Measurements from ENCODE around the gene TBC1D2B. TPM values are rescaled to one million over a fixed set of nuclear protein-coding genes. Genes with fewer than 3 reads are reported as not detected.

Gene TBC1D2B
- total RNA-seq, 2 donors from 2014 or later: 35.6 to 42.3 TPM

DNA sequence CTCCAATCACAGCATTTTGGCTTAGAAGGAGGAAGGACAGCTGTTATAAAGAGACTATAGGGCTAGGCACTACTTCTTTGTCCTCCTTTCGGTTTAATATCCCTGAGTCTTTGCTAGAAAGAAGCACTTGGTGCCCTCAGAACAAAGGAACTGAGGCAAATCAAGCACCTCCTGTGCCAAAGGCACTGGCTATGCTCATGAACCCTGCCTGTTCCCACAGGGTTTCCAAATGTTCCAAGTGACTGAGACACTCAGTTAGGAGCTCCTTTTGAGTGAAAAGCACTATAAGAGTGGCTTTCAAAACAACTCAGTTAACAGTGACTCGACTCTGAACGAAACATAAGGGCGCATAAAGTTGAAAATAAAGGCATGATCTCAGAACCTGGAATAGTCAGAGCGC, 25.0 kb downstream of the TBC1D2B start:
- 81 to 84% methylated on average over 5 of the region's 5 CpGs for WGBS, 2 donors
- DNase-seq (no peak), ATAC-seq (no peak)
- no peaks in the 10 kb centered on the region for H3K27me3 ChIP-seq
- intact Hi-C loops (cut with DNase I): no loop called here
- peaks cover 0 to 2% of the 10 kb centered on the region in 2 donors for H3K36me3 ChIP-seq (replicated peaks in 1 of 2; ENCODE audit: insufficient read depth in 1 of 2, low read depth in 2 of 2)
- H3K27ac ChIP-seq: peak overlapping the region in 2 of 4 donors; percentile 0 to 35
- no peaks in the 10 kb centered on the region for H3K9me3 ChIP-seq
- TF ChIP-seq, protein P1, sequence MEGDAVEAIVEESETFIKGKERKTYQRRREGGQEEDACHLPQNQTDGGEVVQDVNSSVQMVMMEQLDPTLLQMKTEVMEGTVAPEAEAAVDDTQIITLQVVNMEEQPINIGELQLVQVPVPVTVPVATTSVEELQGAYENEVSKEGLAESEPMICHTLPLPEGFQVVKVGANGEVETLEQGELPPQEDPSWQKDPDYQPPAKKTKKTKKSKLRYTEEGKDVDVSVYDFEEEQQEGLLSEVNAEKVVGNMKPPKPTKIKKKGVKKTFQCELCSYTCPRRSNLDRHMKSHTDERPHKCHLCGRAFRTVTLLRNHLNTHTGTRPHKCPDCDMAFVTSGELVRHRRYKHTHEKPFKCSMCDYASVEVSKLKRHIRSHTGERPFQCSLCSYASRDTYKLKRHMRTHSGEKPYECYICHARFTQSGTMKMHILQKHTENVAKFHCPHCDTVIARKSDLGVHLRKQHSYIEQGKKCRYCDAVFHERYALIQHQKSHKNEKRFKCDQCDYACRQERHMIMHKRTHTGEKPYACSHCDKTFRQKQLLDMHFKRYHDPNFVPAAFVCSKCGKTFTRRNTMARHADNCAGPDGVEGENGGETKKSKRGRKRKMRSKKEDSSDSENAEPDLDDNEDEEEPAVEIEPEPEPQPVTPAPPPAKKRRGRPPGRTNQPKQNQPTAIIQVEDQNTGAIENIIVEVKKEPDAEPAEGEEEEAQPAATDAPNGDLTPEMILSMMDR (IDR thresholded peaks at IDR 0.05): no peak
- no peak for TF ChIP-seq POLR2A (IDR thresholded peaks at IDR 0.05)
- H3K4me1 ChIP-seq: peaks cover 70% of the 10 kb centered on the region
- H3K4me3 ChIP-seq: no peak overlapping the region

DNA sequence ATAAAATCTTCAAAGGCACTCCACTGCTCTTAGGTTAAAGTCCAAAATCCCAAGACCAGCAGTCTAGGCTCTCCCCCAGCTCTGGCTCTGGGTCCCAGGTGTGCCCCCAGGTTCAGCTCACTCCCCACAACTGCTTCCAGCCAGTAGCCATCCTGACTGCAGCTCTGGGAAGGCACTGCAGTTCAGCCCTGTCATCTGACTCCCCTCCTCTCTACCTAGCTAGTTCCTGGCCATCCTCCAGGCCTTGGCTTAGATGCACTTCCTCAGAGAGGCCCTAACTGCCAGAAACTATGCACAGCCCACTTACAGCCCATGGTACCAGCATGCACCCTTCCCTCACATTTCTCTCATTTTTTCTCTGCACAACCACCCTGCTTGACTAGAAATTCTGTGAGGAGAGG, 25.5 kb downstream of the TBC1D2B start:
- TF ChIP-seq, protein P1 (IDR thresholded peaks at IDR 0.05): no peak
- TF ChIP-seq POLR2A (IDR thresholded peaks at IDR 0.05): no peak
- peaks cover 70% of the 10 kb centered on the region for H3K4me1 ChIP-seq
- DNase-seq: peak; percentile 55 to 79 (median 70)
- H3K27ac ChIP-seq: peak overlapping the region in 2 of 4 donors; percentile 35 to 45
- no peak for ATAC-seq
- no peaks in the 10 kb centered on the region for H3K27me3 ChIP-seq
- peaks cover 0 to 2% of the 10 kb centered on the region in 2 donors for H3K36me3 ChIP-seq (replicated peaks in 1 of 2; ENCODE audit: insufficient read depth in 1 of 2, low read depth in 2 of 2)
- H3K4me3 ChIP-seq: no peak overlapping the region
- no peaks in the 10 kb centered on the region for H3K9me3 ChIP-seq
- intact Hi-C loops (cut with DNase I): no loop called here

DNA sequence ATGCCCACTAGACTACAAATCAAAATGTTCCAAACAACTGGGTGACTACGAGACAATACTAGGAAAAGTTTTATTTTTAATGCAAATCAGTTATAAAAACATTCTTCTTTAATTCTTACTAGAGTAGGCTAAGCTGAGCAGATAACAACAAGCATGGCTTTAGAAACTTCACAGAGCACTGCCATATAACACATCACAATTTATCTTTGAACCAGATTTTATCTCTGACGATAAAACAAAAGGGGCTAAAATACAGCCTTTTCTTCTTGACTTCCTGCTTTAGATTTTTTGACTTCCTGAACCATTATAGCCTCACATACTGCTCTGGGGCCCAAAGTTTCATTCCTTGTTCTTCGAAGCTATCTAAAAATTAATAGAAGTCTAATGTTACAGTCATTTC, 25.9 kb downstream of the TBC1D2B start:
- no peak for ATAC-seq
- H3K27me3 ChIP-seq: no peaks in the 10 kb centered on the region
- H3K36me3 ChIP-seq (replicated peaks in 1 of 2; ENCODE audit: insufficient read depth in 1 of 2, low read depth in 2 of 2): peaks cover 0 to 2% of the 10 kb centered on the region in 2 donors
- H3K4me1 ChIP-seq: peaks cover 70% of the 10 kb centered on the region
- TF ChIP-seq POLR2A (IDR thresholded peaks at IDR 0.05): no peak
- TF ChIP-seq, protein P1 (IDR thresholded peaks at IDR 0.05): no peak
- WGBS, 2 donors: 37 to 43% methylated on average over 3 of the region's 3 CpGs
- DNase-seq: no peak
- H3K27ac ChIP-seq: peak overlapping the region in 2 of 4 donors; percentile 35 to 45
- H3K4me3 ChIP-seq: no peak overlapping the region
- intact Hi-C loops (cut with DNase I): no loop called here
- H3K9me3 ChIP-seq: no peaks in the 10 kb centered on the region

DNA sequence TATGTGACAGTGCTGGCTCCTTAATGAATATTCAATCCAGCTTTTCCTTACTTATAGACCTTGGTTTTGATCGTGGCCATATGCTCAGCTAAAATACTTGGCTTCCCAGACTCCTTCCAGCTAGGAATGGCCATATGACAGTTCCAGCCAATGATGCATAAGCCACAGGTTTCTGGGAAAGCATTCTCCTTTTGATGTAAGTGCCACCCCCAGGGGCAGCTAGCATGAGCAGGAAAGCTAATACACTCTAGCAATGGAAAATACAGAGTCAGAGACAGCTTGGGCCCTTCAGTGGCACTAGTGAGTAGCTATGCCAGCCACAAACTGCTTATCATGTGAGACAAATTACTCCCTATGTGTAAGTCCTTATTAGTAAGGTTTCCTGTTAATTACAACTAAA, 26.7 kb downstream of the TBC1D2B start:
- no peaks in the 10 kb centered on the region for H3K27me3 ChIP-seq
- no peak for DNase-seq
- H3K4me1 ChIP-seq: peaks cover 66% of the 10 kb centered on the region
- peaks cover 0 to 2% of the 10 kb centered on the region in 2 donors for H3K36me3 ChIP-seq (replicated peaks in 1 of 2; ENCODE audit: insufficient read depth in 1 of 2, low read depth in 2 of 2)
- intact Hi-C loops (cut with DNase I): no loop called here
- H3K27ac ChIP-seq: peak overlapping the region in 1 of 4 donors; percentile 45
- ATAC-seq: no peak
- no peaks in the 10 kb centered on the region for H3K9me3 ChIP-seq
- 70 to 71% methylated on average over 1 of the region's 1 CpG for WGBS, 2 donors
- no peak overlapping the region for H3K4me3 ChIP-seq
- no peak for TF ChIP-seq POLR2A (IDR thresholded peaks at IDR 0.05)
- TF ChIP-seq, protein P1 (IDR thresholded peaks at IDR 0.05): no peak

DNA sequence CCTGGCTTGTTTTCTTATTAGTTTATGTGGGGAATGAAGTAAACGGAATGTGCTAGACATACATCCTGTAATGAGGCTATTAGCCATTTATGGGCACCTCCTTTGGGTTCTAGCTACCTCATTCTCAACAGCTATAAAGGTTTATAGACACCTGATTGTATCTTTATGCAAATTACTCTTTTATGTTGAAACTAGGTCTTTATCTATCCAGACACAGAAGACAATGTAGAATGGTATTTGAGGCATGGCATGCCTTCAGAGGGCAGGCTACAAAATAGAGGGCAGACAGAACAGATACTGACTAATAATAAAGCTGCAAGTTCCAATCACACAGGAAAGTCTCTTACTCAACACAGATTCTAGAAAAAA, 27.1 kb downstream of the TBC1D2B start:
- intact Hi-C loops (cut with DNase I): no loop called here
- peaks cover 62% of the 10 kb centered on the region for H3K4me1 ChIP-seq
- 73 to 77% methylated on average over 1 of the region's 1 CpG for WGBS, 2 donors

More for the DNA sequence above, 27.1 kb downstream of the TBC1D2B start:
- no peaks in the 10 kb centered on the region for H3K9me3 ChIP-seq
- no peak for TF ChIP-seq POLR2A (IDR thresholded peaks at IDR 0.05)
- TF ChIP-seq, protein P1 (IDR thresholded peaks at IDR 0.05): no peak
- H3K4me3 ChIP-seq: no peak overlapping the region
- H3K36me3 ChIP-seq (replicated peaks in 1 of 2; ENCODE audit: insufficient read depth in 1 of 2, low read depth in 2 of 2): peaks cover 0 to 2% of the 10 kb centered on the region in 2 donors
- H3K27me3 ChIP-seq: no peaks in the 10 kb centered on the region
- no peak for ATAC-seq
- peak overlapping the region in 1 of 4 donors; percentile 33 for H3K27ac ChIP-seq
- DNase-seq: no peak

Measured in body of pancreas (tissue), 4 donors.